Breast epithelium (tissue), 3 donors: ENCODE measurements around the gene RAB1A.

Experiments
- CTCF ChIP-seq, 3 donors: fragments of 450-650 bp; IDR thresholded peaks; one replicate each; pipeline ENCODE4 v1.5.1; 2016 to 2017; ENCODE audit warnings: antibody characterized with exemption in 3 of 3, mild to moderate bottlenecking in 3 of 3, moderate library complexity in 3 of 3
- POLR2A ChIP-seq: fragments of 450-650 bp; IDR thresholded peaks from one replicate; pipeline ENCODE4 v1.6.1; 2016; ENCODE audit warnings: antibody characterized with exemption, mild to moderate bottlenecking, moderate library complexity

GRCh38 chr2:65073879-65074565, 55.9 kb downstream of the RAB1A start:
- TF ChIP-seq CTCF (IDR thresholded peaks at IDR 0.05) (no peak), POLR2A (no peak)
